Measurements from ENCODE around the gene ARSB. TPM values are rescaled to one million over a fixed set of nuclear protein-coding genes. Genes with fewer than 3 reads are reported as not detected.

ARSB gene
- total RNA-seq, 1 experiment from 2014 or later = 18.1 TPM

DNA sequence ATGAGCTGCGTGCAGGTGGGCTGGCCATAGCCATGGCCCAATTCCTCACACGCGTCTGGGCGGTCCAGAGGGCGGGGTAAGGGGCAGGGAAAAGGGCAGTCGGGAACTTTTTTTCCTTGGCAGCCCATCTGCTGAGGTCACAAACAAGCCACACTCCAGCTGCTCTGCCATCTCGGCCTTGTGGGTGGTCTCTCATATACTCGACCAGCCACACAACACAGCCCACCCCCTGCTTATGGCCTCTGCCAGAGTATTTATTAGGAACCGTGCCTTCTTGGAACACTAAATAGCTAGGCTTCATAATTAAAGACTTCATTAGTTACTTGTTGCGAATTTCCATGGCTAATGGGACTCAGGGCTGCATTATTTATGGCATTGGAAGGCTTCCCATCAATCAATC lies 238.1 kb downstream of the ARSB start:
- ChIA-PET POLR2A (no interaction called here), CTCF (no interaction called here)
- Histone ChIP-seq H3K36me3 (ENCODE audit: control insufficient read depth, insufficient read depth, low read length) (no peaks in the 10 kb centered on the region), H3K4me3 (ENCODE audit: low read depth in 2 of 2, low read length in 2 of 2) (no peak overlapping the region), H3K27ac (ENCODE audit: low read length) (no peak overlapping the region), H3K27me3 (ENCODE audit: control insufficient read depth, insufficient read depth, low read length) (peaks cover 4% of the 10 kb centered on the region), H3K4me1 (ENCODE audit: control insufficient read depth, insufficient read depth, low read length) (no peaks in the 10 kb centered on the region), H3K9me3 (ENCODE audit: control insufficient read depth, insufficient read depth, low read depth, low read length) (no peaks in the 10 kb centered on the region)
- no peak for DNase-seq (ENCODE audit: low read depth, low spot score)
- no peak for ATAC-seq
- no TSS peak for BruUV-seq (replicated peaks)
- intact Hi-C loops (cut with micrococcal nuclease; ENCODE audit: unreplicated experiment) = no loop called here
- no peak for TF ChIP-seq SIN3A (IDR thresholded peaks at IDR 0.05; ENCODE audit: borderline replicate concordance, insufficient read depth, low read depth, low read length)
- TF ChIP-seq, protein P1, sequence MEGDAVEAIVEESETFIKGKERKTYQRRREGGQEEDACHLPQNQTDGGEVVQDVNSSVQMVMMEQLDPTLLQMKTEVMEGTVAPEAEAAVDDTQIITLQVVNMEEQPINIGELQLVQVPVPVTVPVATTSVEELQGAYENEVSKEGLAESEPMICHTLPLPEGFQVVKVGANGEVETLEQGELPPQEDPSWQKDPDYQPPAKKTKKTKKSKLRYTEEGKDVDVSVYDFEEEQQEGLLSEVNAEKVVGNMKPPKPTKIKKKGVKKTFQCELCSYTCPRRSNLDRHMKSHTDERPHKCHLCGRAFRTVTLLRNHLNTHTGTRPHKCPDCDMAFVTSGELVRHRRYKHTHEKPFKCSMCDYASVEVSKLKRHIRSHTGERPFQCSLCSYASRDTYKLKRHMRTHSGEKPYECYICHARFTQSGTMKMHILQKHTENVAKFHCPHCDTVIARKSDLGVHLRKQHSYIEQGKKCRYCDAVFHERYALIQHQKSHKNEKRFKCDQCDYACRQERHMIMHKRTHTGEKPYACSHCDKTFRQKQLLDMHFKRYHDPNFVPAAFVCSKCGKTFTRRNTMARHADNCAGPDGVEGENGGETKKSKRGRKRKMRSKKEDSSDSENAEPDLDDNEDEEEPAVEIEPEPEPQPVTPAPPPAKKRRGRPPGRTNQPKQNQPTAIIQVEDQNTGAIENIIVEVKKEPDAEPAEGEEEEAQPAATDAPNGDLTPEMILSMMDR (IDR thresholded peaks at IDR 0.05) = no peak
- no peak for TF ChIP-seq TCF7L2 (IDR thresholded peaks at IDR 0.05; ENCODE audit: low read depth, low read length)
- no peak for TF ChIP-seq POLR2AphosphoS5 (IDR thresholded peaks at IDR 0.05; ENCODE audit: low read depth, low read length)
- TF ChIP-seq, protein P2, sequence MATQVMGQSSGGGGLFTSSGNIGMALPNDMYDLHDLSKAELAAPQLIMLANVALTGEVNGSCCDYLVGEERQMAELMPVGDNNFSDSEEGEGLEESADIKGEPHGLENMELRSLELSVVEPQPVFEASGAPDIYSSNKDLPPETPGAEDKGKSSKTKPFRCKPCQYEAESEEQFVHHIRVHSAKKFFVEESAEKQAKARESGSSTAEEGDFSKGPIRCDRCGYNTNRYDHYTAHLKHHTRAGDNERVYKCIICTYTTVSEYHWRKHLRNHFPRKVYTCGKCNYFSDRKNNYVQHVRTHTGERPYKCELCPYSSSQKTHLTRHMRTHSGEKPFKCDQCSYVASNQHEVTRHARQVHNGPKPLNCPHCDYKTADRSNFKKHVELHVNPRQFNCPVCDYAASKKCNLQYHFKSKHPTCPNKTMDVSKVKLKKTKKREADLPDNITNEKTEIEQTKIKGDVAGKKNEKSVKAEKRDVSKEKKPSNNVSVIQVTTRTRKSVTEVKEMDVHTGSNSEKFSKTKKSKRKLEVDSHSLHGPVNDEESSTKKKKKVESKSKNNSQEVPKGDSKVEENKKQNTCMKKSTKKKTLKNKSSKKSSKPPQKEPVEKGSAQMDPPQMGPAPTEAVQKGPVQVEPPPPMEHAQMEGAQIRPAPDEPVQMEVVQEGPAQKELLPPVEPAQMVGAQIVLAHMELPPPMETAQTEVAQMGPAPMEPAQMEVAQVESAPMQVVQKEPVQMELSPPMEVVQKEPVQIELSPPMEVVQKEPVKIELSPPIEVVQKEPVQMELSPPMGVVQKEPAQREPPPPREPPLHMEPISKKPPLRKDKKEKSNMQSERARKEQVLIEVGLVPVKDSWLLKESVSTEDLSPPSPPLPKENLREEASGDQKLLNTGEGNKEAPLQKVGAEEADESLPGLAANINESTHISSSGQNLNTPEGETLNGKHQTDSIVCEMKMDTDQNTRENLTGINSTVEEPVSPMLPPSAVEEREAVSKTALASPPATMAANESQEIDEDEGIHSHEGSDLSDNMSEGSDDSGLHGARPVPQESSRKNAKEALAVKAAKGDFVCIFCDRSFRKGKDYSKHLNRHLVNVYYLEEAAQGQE (IDR thresholded peaks at IDR 0.05; ENCODE audit: insufficient read depth in 1 of 2, low read depth in 2 of 2, low read length in 1 of 2) = no peak
- in situ Hi-C loops (cut with HindIII; ENCODE audit: low pct_unique_long_range_greater_than_20kb, low sequenced_read_pairs) = no loop called here

DNA sequence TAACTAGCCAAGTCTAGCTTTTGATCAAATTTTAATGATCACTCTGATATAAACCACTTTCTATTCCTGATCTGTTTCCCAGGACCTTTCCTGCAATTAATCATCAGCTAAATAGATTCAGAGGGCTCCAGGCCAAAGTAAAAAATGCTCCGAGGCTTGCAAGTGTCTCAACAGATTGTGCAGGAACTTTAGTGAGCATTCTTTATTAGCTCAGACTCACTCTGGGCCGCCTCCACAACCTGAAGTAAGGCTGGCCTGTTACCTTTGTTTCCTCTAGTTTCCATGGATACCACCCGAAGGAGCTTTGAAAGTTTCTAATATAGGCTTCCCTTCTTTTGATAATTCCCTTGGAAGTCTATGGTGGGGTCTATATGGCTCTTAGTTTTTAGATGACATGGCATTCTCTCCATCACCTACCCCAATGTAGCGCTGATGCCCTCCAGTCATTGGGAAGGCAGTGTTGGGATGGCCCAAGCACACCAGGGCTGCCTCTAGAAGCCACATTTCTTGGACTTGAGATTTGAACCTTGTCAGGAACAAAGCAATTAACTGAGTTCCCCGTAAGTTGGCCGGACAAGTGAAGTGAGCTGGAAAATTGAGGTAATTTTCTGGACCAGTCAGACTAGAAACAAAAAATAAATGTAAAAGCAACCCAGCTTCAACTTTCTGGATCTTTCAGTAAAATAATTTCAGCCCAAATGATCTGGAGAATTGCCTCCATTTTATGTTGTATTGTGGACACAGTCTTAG lies 238.9 kb downstream of the ARSB start:
- CTCF ChIA-PET = no interaction called here
- POLR2A ChIA-PET = no interaction called here
- BruUV-seq (replicated peaks) = no TSS peak
- no peaks in the 10 kb centered on the region for H3K9me3 ChIP-seq (ENCODE audit: control insufficient read depth, insufficient read depth, low read depth, low read length)
- ATAC-seq = no peak
- H3K27me3 ChIP-seq (ENCODE audit: control insufficient read depth, insufficient read depth, low read length) = peaks cover 4% of the 10 kb centered on the region
- no peak overlapping the region for H3K4me3 ChIP-seq (ENCODE audit: low read depth in 2 of 2, low read length in 2 of 2)
- no peak overlapping the region for H3K27ac ChIP-seq (ENCODE audit: low read length)
- in situ Hi-C loops (cut with HindIII; ENCODE audit: low pct_unique_long_range_greater_than_20kb, low sequenced_read_pairs) (no loop called here), intact Hi-C loops (cut with micrococcal nuclease; ENCODE audit: unreplicated experiment) (no loop called here)
- no peak for DNase-seq (ENCODE audit: low read depth, low spot score)
- TF ChIP-seq, protein P2 (IDR thresholded peaks at IDR 0.05; ENCODE audit: insufficient read depth in 1 of 2, low read depth in 2 of 2, low read length in 1 of 2) = no peak
- TF ChIP-seq POLR2AphosphoS5 (IDR thresholded peaks at IDR 0.05; ENCODE audit: low read depth, low read length) (no peak), SIN3A (IDR thresholded peaks at IDR 0.05; ENCODE audit: borderline replicate concordance, insufficient read depth, low read depth, low read length) (no peak), TCF7L2 (IDR thresholded peaks at IDR 0.05; ENCODE audit: low read depth, low read length) (no peak)
- TF ChIP-seq, protein P1 (IDR thresholded peaks at IDR 0.05) = no peak
- H3K4me1 ChIP-seq (ENCODE audit: control insufficient read depth, insufficient read depth, low read length) = no peaks in the 10 kb centered on the region
- H3K36me3 ChIP-seq (ENCODE audit: control insufficient read depth, insufficient read depth, low read length) = no peaks in the 10 kb centered on the region
